Ecto neural progenitor cell (in vitro differentiated cells): Measurements from ENCODE around the gene GRIK2.

ENCODE experiments used
- DNase-seq: peaks from one replicate; pipeline ENCODE4 v3.0.0-alpha.2; 2018; ENCODE audit warnings: low spot score

The GRIK2 gene

DNA sequence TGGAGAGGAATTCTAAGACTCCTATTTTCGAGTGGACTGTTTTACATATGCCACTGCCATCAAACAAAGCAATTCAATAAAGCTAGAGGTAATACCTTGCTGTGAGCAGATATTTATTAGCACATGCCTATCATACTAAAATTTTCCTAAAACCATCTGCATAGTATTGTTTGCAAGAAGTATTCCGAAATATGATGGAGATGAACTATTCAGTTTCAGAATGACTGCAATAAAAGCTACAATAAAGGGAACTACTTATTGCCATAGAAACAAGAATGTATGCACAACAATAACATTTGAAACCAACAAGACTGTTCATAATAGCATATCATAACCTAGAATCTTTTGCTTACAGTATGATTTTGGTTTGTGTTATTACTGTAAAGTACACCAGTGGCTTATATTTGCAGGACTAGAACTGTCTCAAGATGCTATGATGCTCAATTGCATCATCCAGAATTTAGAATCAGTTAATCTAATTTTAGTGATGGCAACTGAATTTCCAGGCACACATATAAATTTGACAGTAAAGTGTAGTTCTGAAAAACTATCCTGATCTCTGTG is 144.3 kb downstream of the GRIK2 start:
- DNase-seq, result no peak

DNA sequence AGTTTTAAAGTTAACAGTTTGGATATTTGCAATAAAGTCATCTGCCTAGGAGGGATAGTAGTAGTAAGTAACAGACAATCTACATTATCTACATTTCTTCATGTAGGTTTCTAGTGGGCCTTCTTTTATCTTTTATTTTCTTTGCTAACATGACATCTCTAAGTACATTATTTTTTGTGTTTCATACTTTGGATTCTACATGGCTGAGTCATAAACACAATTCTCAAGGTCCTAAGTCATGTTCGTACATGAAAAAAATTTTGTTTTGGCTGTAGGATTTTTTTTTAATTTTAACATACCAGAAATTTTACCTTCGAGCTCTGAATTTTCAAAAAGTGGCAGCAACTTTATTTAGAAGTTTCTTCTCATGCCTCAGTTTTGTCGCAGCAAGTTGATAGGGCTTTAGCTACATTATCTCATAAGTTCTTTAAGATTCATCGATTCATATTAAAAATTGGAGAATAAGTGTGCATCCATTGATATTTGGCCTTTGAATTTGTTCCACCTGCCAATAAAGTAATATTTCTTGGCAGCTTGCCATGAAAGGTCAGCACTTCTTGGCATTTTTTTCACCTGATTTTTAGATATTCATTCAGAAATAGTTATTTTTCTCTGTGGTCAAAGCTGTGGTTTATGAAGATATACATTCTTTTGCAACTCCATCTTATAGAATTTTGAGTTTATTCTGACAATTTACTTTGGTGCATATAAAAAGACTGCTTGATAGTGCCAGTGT is 146.2 kb downstream of the GRIK2 start:
- no peak for DNase-seq

DNA sequence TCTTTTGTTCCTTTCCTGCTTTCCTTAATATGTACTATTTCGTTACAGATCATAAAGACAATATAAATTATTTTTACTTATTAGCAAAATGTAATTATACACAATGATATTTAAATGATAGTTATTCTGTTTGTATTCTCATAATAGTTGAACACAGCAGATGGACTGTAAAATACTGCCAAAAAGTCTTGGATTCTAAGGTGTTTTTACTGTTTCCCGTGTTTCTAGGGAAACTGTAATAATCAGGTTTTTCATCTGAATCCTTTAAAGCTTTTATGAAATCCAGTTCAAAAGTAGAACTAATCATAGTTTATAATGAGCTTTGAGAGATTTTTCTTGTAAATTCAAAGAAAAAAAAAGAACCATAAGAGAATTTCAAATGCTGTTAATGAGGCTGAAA is 148.4 kb downstream of the GRIK2 start:
- DNase-seq, result no peak

GRCh38 chr6:101543796-101544195 is 150.3 kb downstream of the GRIK2 start:
- DNase-seq, result no peak

DNA sequence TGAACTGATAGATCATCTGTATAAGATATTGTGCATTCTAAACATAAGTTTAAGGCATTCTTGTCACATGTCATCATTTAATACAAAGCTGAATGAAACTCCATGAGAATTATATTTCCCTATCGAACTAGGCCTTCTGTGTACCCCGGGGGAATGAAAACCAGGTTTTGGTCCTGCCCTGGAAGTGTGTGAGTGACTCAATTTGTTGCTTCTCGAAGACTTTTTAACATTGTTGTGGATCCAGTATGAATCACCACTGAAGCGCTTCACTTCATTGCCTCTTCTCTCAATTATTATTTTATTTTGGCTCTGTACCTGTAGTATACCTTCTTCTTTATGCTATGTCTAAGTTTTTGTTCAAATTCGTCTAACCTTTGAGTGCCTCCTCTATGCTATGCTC is 150.8 kb downstream of the GRIK2 start:
- no peak for DNase-seq

GRCh38 chr6:101545191-101545590 is 151.7 kb downstream of the GRIK2 start:
- DNase-seq, result no peak

DNA sequence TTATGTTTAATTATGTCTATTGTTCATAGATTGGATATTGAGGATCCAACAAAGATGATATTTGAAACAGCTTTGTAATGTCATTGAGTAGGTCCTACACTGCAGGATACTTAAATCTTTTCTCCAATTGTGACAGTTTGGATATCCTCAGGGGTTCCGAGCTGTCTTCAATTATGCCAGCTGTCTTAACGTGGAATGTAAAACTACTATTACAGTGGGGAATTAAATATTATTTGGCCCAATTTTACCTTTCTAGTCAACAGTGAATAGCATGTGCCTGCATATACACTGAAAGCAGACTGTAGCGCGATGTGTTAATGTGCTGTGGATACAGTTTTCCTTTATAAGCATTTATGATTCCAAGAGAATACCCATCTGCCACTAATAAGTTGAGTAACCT is 156.9 kb downstream of the GRIK2 start:
- no peak for DNase-seq

DNA sequence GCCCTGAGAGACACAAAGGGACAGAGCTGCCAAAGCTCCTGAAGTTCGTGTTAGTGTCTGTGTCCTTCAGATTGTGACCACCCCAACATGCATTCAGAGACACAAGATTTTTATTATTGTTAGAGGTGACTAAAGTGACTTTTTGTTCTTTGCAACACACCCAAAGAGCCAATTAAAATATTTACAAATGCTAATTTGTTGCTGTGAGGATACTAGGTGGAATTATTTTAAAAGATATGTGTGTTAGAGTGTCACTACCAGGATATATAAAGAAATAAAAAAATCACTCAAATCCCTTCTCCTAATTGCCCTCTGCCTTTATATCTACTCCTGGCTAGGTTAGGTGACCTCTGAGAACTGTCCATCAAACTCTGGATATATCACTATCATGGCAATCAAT is 160.7 kb downstream of the GRIK2 start:
- DNase-seq, result no peak

- no peak for DNase-seq
Measured at GRCh38 chr6:101558712-101559111, 165.2 kb downstream of the GRIK2 start.

DNA sequence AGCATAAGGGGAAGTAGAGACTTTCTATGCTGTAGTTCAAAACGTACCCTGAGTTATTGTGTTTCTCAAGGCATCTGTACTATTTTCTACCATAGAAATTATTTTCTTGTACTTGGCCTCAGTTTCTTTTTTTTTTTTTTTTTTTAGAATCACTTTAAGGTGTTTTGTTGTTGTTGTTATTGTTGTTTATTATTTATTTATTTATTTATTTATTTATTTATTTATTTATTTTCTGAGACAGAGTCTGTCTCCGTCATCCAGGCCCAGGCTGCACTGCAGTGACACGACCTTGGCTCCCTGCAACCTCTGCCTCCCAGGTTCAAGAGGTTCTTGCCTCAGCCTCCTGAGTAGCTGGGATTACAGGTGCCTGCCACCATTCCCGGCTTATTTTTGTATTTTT is 179.1 kb downstream of the GRIK2 start:
- DNase-seq, result no peak

DNA sequence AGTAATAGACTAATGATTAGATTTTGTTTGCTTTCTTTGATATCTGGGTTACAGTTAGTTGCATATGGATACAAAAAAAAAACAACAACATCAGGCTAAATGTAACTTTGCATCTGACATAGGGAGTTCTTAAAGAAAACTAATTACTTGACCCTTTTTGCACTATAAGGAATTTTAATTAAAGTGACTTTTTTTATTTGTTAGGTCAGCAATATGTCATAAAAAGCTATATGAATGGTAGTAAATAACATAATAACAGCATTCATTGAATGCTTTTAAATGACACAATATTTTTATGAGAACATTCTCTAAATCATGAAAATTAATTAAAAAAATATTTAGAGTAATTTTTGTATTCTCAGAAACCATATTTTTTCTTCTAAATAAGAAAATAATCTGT is 183.6 kb downstream of the GRIK2 start:
- DNase-seq, result no peak

- DNase-seq, result no peak
Measured at GRCh38 chr6:101578306-101578705, 184.8 kb downstream of the GRIK2 start.

- no peak for DNase-seq
Measured at GRCh38 chr6:101582792-101583191, 189.3 kb downstream of the GRIK2 start.

DNA sequence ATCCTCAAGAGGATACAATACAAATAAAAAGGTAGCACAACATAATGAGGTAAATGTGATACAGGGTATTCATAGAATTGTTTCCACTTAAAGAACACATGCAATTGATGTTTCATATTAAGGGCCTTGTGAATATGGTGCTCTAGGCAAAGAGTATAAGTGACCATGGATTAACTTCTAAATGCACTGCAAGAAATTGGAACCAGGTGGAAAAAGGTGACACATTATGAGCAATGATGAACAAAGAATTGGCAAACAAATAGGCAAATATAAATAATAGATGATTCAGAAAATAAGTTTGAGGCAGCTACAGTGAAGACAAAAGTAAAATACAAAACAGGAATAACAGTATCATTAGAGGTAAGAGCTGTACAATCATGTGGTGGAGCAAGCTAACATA is 192.0 kb downstream of the GRIK2 start:
- no peak for DNase-seq

DNA sequence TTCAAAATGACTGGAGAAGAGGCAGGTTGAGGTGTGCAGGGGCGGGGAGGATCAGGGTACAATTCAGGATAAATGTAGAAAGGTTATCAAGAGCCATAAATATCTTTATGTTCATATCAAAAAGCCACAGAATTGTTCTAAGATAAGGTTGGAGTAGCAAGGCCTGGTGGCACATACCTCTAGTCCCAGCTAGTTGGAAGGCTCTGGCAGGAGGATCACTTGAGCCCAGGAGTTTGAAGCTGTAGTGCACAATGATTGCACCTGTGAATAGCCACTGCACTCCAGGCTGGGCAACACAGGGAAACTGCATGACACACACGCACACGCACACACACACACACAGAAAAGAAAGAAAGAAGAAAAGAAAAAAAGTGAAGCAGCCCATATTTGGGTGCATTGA is 194.8 kb downstream of the GRIK2 start:
- no peak for DNase-seq

DNA sequence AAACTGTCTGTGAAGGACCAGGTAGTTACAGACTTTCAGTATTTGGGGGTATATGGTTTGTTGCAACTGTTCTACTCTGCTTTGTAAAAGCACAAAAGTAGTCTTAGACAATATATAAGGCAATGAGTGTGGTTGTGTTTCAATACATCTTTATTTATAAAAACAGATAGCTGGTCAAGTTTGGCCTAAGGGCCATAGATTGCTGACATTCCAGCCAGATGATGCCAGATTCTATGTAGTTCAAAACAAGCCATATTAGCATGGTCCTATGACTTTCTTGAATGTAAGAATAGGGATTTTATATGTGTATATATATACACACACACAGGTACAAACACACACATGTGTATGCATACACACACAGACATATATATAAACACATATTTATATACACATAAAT is 201.8 kb downstream of the GRIK2 start:
- no peak for DNase-seq

DNA sequence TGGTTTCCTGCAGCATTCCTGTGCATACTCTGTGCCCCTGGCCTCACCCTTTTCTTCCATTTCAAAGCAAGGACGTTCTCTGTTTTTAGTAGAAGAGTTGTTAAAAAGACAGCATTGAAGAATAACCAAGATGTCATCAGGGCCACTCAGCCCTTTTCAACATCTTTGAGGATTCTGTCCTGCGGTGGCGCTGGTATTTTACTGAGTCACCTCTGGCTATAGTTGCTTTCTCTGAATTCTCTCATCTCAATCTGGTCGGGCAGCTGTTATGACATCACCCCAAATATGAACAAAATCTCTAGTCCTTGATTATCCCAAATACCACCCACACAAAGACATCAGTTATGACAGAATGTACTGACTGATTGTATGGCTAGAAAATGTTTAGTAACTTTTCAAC is 204.2 kb downstream of the GRIK2 start:
- no peak for DNase-seq

GRCh38 chr6:101605426-101605825 is 211.9 kb downstream of the GRIK2 start:
- no peak for DNase-seq

GRCh38 chr6:101605874-101606273 is 212.4 kb downstream of the GRIK2 start:
- no peak for DNase-seq

DNA sequence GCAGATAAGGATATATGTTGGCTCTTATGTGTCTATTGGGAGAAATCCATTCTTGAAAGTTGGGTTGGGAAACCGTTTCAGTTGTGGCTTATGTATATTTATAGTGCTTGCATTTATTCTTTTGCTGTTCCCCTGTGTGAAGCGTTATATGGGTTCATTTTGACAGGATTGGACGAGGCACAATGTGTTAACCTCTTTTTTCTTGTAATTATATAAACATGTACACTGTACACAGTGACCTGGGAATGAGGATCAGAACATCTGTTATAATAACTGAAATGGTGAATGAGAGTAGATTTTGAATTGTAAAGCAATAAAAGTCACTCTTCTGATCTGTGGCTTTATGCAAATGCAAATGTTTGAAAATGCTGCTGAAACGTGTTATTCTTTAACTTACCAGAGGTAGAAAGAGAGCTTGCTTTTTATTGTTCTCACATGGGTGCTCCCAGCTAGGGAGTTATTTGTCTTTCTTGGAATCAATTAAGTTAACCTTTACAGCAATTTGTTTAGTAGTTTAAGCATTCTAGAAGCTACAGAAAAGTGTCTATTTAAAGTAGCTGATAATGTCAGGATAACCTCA is 213.7 kb downstream of the GRIK2 start:
- DNase-seq, result no peak

DNA sequence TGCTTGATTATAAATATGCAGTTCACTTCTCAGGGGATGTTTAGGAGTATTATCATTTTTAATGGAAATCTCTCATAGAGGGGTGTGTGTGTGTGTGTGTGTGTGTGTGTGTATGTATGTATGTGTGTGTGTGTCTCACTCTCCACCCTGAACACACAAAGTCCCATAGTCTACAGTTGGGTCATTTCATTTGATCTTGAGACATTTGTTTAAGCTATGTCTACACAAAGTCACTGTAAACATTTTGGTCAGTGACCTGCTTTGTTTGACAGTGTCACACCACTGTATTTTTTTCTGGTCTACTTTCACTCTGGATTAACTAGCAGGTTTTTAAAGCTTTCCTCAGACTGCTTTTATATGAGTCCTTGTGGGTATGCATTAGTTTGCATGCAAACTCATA is 215.2 kb downstream of the GRIK2 start:
- no peak for DNase-seq

DNA sequence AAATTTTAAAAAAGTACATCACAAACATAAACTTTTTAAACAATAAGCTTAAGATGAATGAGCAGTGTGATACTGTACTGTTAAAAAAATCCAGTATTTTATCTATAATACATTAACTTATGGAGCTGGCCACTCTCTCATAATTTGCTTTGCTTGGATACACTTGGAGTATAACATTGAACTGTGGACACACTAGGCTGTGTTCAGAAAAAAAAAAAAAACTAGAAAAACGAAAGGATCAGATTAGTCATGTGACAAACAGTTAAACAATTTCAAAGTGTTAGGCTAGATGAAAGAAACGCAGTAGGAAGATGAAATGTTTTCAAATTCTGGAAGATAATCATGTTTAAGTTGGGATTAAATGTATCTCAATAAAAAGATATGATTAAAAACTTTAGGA is 220.0 kb downstream of the GRIK2 start:
- no peak for DNase-seq

DNA sequence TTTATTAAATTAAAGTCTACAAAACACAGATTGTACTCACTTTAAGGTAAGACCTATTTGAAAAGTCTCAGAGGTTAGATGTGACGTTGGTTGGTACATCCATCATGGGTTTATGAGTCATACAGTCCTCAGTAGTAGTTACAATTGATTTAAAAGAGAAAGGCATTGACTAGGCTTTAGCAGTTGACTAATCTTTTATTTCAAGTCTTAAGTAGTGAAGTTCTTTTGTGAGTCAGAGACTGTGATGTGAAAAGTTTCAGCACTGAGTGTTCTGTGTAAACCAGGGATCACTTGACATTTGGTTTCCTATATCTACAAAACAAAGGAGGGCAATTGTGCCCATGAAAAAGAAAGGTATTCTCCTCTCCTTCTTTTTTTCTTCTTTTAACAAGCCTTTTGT is 221.3 kb downstream of the GRIK2 start:
- DNase-seq, result no peak

DNA sequence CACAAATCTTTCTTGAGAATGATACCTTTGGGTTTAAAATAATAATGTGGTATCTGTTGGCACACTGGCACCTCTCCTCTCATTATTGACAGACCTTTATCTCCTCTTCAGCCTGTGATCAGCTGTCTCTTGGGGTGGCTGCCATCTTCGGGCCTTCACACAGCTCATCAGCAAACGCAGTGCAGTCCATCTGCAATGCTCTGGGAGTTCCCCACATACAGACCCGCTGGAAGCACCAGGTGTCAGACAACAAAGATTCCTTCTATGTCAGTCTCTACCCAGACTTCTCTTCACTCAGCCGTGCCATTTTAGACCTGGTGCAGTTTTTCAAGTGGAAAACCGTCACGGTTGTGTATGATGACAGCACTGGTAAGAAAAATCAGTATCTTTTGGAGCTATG is 232.8 kb downstream of the GRIK2 start:
- DNase-seq, result no peak
